Endodermal cell (in vitro differentiated cells): ENCODE results near the gene GRB10. TPM values are rescaled to one million over a fixed set of nuclear protein-coding genes. Genes with fewer than 3 reads are reported as not detected.

Source experiments
- DNase-seq: peaks from one replicate; pipeline ENCODE4 v3.0.0-alpha.2; 2017
- H3K27ac ChIP-seq: 2 replicates; pipeline ENCODE4 v1.5.1; 2013; ENCODE audit warnings: mild to moderate bottlenecking, low read depth, low read length, moderate library complexity
- H3K27me3 ChIP-seq: 2 replicates; pipeline ENCODE4 v1.6.1; 2013; ENCODE audit warnings: mild to moderate bottlenecking, low read length, moderate library complexity; ENCODE audit not compliant: insufficient read depth, control insufficient read depth, poor library complexity, severe bottlenecking
- H3K36me3 ChIP-seq: 2 replicates; pipeline ENCODE4 v1.7.0; 2013; ENCODE audit warnings: mild to moderate bottlenecking, low read length, moderate library complexity; ENCODE audit not compliant: control insufficient read depth, insufficient read depth
- H3K4me1 ChIP-seq: one replicate; pipeline ENCODE4 v1.7.0; 2013; ENCODE audit warnings: low read length; ENCODE audit not compliant: control insufficient read depth, insufficient read depth
- H3K4me3 ChIP-seq: 2 replicates; pipeline ENCODE4 v1.5.1; 2013; ENCODE audit warnings: mild to moderate bottlenecking, low read length, moderate library complexity
- H3K9ac ChIP-seq: 2 replicates; pipeline ENCODE4 v1.6.1; 2013; ENCODE audit warnings: mild to moderate bottlenecking, low read length, moderate library complexity; ENCODE audit not compliant: poor library complexity, severe bottlenecking; ENCODE audit errors: extremely low read depth
- H3K9me3 ChIP-seq: 2 replicates; pipeline ENCODE4 v1.6.1; 2013; ENCODE audit warnings: mild to moderate bottlenecking, low read length, moderate library complexity; ENCODE audit not compliant: control insufficient read depth
- H3K27ac Mint-ChIP-seq: 2 replicates; pipeline ENCODE4 v1.8.0; 2020; ENCODE audit warnings: mixed read lengths
- H3K27me3 Mint-ChIP-seq: 2 replicates; pipeline ENCODE4 v1.8.0; 2021; ENCODE audit warnings: mild to moderate bottlenecking, mixed read lengths; ENCODE audit not compliant: insufficient read depth
- H3K36me3 Mint-ChIP-seq: 2 replicates; pipeline ENCODE4 v1.8.0; 2020; ENCODE audit warnings: low read depth, mixed read lengths
- H3K4me1 Mint-ChIP-seq: 2 replicates; pipeline ENCODE4 v1.8.0; 2020; ENCODE audit warnings: mixed read lengths
- H3K4me3 Mint-ChIP-seq: 2 replicates; pipeline ENCODE4 v1.8.0; 2020; ENCODE audit warnings: mild to moderate bottlenecking, moderate library complexity, mixed read lengths
- H3K9me3 Mint-ChIP-seq: 2 replicates; pipeline ENCODE4 v1.8.0; 2020; ENCODE audit warnings: mild to moderate bottlenecking, mixed read lengths
- WGBS, 2 experiments: methylation state at CpG; one replicate each; pipeline versions ENCODE4 v1.1.5 to v1.1.7; 2013; ENCODE audit warnings: missing lambda C conversion rate in 2 of 2, mixed read lengths in 1 of 2; ENCODE audit not compliant: insufficient coverage in 1 of 2, insufficient read length in 1 of 2; 5-methylcytosine and 5-hydroxymethylcytosine counted together
- total RNA-seq, 2 donors: library from RNA; stranded (reverse); fragmentation: NEBNext Ultra II Directional in 1 of 2; extraction: Animal tissue kit (Norgen Biotek cat#: 25700) in 1 of 2; gene quantifications; 2 replicates in 1 of 2; 3 replicates in 1 of 2; pipeline ENCODE4 v1.2.1, GENCODE V29; 2021
- TF ChIP-seq, protein P1 (sequence below): fragments of 200-600 bp; sonication (generic); conservative IDR thresholded peaks from 2 replicates; pipeline ENCODE4 v1.5.0; 2021; ENCODE audit warnings: antibody characterized with exemption, mild to moderate bottlenecking

GRB10 gene
- total RNA-seq, 2 donors from 2014 or later: 71.9 to 97.5 TPM

DNA sequence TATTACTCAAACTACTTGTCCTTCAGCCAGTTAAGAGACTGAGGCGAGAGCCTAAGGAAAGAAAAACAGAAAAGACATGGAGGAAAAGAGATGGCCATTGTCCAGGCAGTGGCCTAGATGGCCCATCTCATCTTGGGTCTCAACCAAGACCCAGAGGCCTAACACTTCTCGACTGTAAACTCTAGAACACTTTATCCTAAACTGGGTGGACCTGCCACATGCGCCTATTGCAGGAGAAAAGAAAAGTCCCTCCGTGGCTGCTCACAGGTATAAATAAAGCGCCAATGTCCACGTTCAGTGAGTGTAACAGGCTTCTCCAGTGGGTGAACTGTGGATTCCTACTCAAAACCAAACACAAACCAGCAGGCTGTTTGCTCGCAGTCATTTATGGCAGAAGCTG lies 124.8 kb downstream of the GRB10 start:
- Histone ChIP-seq H3K4me3 (no peak overlapping the region), H3K27me3 (no peaks in the 10 kb centered on the region), H3K27ac (no peak overlapping the region), H3K9me3 (no peaks in the 10 kb centered on the region), H3K9ac (no peak overlapping the region), H3K36me3 (peaks cover 75% of the 10 kb centered on the region), H3K4me1 (no peaks in the 10 kb centered on the region)
- no peaks in the 10 kb centered on the region for H3K4me1 Mint-ChIP-seq
- H3K9me3 Mint-ChIP-seq: no peaks in the 10 kb centered on the region
- TF ChIP-seq, protein P1, sequence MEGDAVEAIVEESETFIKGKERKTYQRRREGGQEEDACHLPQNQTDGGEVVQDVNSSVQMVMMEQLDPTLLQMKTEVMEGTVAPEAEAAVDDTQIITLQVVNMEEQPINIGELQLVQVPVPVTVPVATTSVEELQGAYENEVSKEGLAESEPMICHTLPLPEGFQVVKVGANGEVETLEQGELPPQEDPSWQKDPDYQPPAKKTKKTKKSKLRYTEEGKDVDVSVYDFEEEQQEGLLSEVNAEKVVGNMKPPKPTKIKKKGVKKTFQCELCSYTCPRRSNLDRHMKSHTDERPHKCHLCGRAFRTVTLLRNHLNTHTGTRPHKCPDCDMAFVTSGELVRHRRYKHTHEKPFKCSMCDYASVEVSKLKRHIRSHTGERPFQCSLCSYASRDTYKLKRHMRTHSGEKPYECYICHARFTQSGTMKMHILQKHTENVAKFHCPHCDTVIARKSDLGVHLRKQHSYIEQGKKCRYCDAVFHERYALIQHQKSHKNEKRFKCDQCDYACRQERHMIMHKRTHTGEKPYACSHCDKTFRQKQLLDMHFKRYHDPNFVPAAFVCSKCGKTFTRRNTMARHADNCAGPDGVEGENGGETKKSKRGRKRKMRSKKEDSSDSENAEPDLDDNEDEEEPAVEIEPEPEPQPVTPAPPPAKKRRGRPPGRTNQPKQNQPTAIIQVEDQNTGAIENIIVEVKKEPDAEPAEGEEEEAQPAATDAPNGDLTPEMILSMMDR: no peak
- H3K27ac Mint-ChIP-seq: no peak overlapping the region
- 87 to 93% methylated on average over 3 to 7 of the region's 7 CpGs for WGBS, 2 experiments
- DNase-seq: peak; percentile 10
- peaks cover 46% of the 10 kb centered on the region for H3K36me3 Mint-ChIP-seq
- no peaks in the 10 kb centered on the region for H3K27me3 Mint-ChIP-seq
- no peak overlapping the region for H3K4me3 Mint-ChIP-seq

DNA sequence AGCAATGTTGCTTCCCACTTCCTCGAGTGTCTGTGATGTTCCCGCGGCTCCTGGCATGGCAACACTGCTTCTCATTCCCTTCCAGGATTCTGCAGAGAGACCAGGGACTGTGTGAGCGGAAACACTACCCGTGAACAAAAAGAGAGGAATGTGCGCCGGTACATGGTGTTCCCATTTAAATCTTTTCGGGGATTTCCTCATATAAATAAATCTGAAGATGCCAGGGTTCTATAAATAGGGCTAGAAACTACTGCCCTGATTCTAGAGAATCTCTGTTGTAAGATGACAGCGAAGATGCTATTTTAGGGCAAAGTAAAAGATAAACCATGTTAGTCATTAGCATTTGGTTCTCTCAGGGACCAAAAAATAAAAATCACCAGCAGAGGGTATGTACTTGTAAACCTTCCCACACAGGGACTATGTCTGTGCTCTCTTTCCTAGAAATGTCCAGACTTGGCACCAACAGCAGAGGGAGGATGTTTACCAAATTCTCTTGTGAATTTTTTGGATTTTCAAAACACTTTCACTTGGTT lies 125.3 kb downstream of the GRB10 start:
- Mint-ChIP-seq H3K4me3 (no peak overlapping the region), H3K4me1 (no peaks in the 10 kb centered on the region), H3K27ac (no peak overlapping the region), H3K36me3 (peaks cover 46% of the 10 kb centered on the region), H3K9me3 (no peaks in the 10 kb centered on the region), H3K27me3 (no peaks in the 10 kb centered on the region)
- Histone ChIP-seq H3K9me3 (no peaks in the 10 kb centered on the region), H3K9ac (no peak overlapping the region), H3K4me1 (no peaks in the 10 kb centered on the region), H3K27ac (no peak overlapping the region), H3K36me3 (peaks cover 73% of the 10 kb centered on the region), H3K27me3 (no peaks in the 10 kb centered on the region), H3K4me3 (no peak overlapping the region)
- TF ChIP-seq, protein P1: no peak
- DNase-seq: peak; percentile 18
- WGBS, 2 experiments: 94 to 100% methylated on average over 5 to 9 of the region's 9 CpGs

DNA sequence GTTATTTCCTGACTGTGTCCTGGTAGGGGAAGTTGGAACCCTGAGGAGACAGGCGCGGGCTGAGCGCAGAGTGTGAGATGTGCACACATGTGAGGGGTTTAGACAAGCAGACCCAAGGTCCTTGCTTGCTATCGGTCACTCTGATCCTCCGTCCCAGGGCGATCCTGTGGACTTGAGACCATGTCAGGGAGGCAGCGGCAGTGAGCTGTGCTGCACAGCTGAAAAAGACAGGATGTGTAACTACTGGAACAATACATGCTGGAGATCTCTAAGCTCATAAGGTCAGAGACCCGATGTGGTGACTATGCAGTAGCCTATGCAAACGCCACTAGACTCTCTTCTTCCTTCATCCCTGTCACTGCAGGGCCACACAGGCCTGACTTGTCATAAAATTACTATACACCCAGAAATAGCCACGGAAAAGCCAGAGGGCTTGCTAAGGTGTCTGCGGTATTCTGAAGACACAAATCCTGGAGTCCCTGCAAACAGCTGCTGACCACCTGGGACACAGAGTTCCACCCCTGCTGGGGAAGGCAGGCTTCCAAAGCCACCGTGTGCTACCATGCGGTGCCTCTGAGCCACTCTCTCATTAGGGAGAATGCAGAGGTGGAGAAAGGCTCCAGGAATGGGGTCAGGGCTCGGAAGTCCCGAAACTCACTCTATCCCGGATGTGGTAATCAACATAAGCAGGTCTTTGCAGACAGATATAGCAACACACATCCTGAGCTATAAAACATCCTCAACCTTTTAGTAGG lies 126.4 kb downstream of the GRB10 start:
- Histone ChIP-seq H3K27me3 (no peaks in the 10 kb centered on the region), H3K9me3 (no peaks in the 10 kb centered on the region), H3K4me1 (no peaks in the 10 kb centered on the region), H3K9ac (no peak overlapping the region), H3K4me3 (no peak overlapping the region), H3K36me3 (peaks cover 72% of the 10 kb centered on the region), H3K27ac (no peak overlapping the region)
- DNase-seq: peak; percentile 27
- Mint-ChIP-seq H3K9me3 (no peaks in the 10 kb centered on the region), H3K4me1 (no peaks in the 10 kb centered on the region), H3K27me3 (no peaks in the 10 kb centered on the region), H3K4me3 (no peak overlapping the region), H3K27ac (no peak overlapping the region), H3K36me3 (peaks cover 40% of the 10 kb centered on the region)
- TF ChIP-seq, protein P1: no peak
- WGBS, 2 experiments: 83 to 90% methylated on average over 13 to 16 of the region's 16 CpGs
